ENCODE data around the gene CALHM2. TPM values are rescaled to one million over a fixed set of nuclear protein-coding genes. Genes with fewer than 3 reads are reported as not detected.
"Not testable (repeated sequence)": the region's sequence is repeated elsewhere in the genome, so short reads cannot be mapped to it uniquely, and the experiment has no call there.

Gene CALHM2
- total RNA-seq, 4 donors from 2014 or later = 5.0 to 40.1 (median 9.3) TPM

- intact Hi-C loops (cut with DNase I) = no loop called here
- Histone ChIP-seq H3K27me3 (no peaks in the 10 kb centered on the region), H3K9me3 (no peaks in the 10 kb centered on the region), H3K4me1 (no peaks in the 10 kb centered on the region), H3K4me3 (no peak overlapping the region), H3K27ac (no peak overlapping the region), H3K36me3 (peaks cover 14 to 100% (median 30%) of the 10 kb centered on the region in 3 donors)
- DNase-seq = no peak
- no peak for TF ChIP-seq POLR2A (IDR thresholded peaks at IDR 0.05)
- 85 to 93% methylated on average over 7 to 9 of the region's 9 CpGs for WGBS, 2 donors
Observed at GRCh38 chr10:103427866-103428265, 24.3 kb downstream of the CALHM2 start.

- Histone ChIP-seq H3K27me3 (no peaks in the 10 kb centered on the region), H3K4me3 (no peak overlapping the region), H3K27ac (no peak overlapping the region), H3K36me3 (peaks cover 36 to 100% (median 36%) of the 10 kb centered on the region in 3 donors), H3K9me3 (no peaks in the 10 kb centered on the region), H3K4me1 (no peaks in the 10 kb centered on the region)
- WGBS, 2 donors = 84 to 93% methylated on average over 4 to 5 of the region's 5 CpGs
- DNase-seq = no peak
- no peak for TF ChIP-seq CTCF (IDR thresholded peaks at IDR 0.05)
- no peak for TF ChIP-seq POLR2A (IDR thresholded peaks at IDR 0.05)
- intact Hi-C loops (cut with DNase I) = no loop called here
Observed at GRCh38 chr10:103423748-103424147, 28.4 kb downstream of the CALHM2 start.

- Histone ChIP-seq H3K36me3 (peaks cover 57 to 100% (median 70%) of the 10 kb centered on the region in 3 donors), H3K9me3 (no peaks in the 10 kb centered on the region), H3K27ac (no peak overlapping the region), H3K27me3 (no peaks in the 10 kb centered on the region), H3K4me1 (no peaks in the 10 kb centered on the region), H3K4me3 (no peak overlapping the region)
- 90 to 95% methylated on average over 4 of the region's 4 CpGs for WGBS, 2 donors
- DNase-seq = no peak
- intact Hi-C loops (cut with DNase I) = loop anchor here (5.0 kb wide), 1 partner anchor 63 kb away; no protein-coding TSS in a partner anchor
- TF ChIP-seq CTCF (IDR thresholded peaks at IDR 0.05) = no peak
- no peak for TF ChIP-seq POLR2A (IDR thresholded peaks at IDR 0.05)
Observed at GRCh38 chr10:103419101-103419500, 33.1 kb downstream of the CALHM2 start.

- TF ChIP-seq CTCF (IDR thresholded peaks at IDR 0.05) (no peak), POLR2A (IDR thresholded peaks at IDR 0.05) (no peak)
- DNase-seq = no peak
- WGBS, 2 donors = 83 to 95% methylated on average over 4 to 5 of the region's 5 CpGs
- Histone ChIP-seq H3K4me3 (no peak overlapping the region), H3K27ac (no peak overlapping the region), H3K27me3 (no peaks in the 10 kb centered on the region), H3K36me3 (peaks cover 70 to 100% (median 74%) of the 10 kb centered on the region in 3 donors), H3K9me3 (no peaks in the 10 kb centered on the region), H3K4me1 (no peaks in the 10 kb centered on the region)
- intact Hi-C loops (cut with DNase I) = loop anchor here (5.0 kb wide), 1 partner anchor 65 kb away; no protein-coding TSS in a partner anchor
Observed at GRCh38 chr10:103417601-103418000, 34.6 kb downstream of the CALHM2 start.

- H3K27me3 ChIP-seq, H3K4me1 ChIP-seq, H3K27ac ChIP-seq, H3K9me3 ChIP-seq, DNase-seq, H3K4me3 ChIP-seq: not testable (repeated sequence)
- 78 to 79% methylated on average over 4 to 5 of the region's 5 CpGs for WGBS, 2 donors
- intact Hi-C loops (cut with DNase I) = loop anchor here (5.0 kb wide), 1 partner anchor 65 kb away; no protein-coding TSS in a partner anchor
- peaks cover 70 to 100% (median 77%) of the 10 kb centered on the region in 3 donors for H3K36me3 ChIP-seq
Observed at GRCh38 chr10:103417148-103417469, 35.1 kb downstream of the CALHM2 start.

- TF ChIP-seq POLR2A (IDR thresholded peaks at IDR 0.05) = no peak
- TF ChIP-seq CTCF (IDR thresholded peaks at IDR 0.05) = peak; percentile 49 to 65 (median 60)
- Histone ChIP-seq H3K27me3 (no peaks in the 10 kb centered on the region), H3K36me3 (peaks cover 70 to 100% (median 80%) of the 10 kb centered on the region in 3 donors), H3K4me3 (no peak overlapping the region), H3K27ac (no peak overlapping the region), H3K4me1 (no peaks in the 10 kb centered on the region), H3K9me3 (no peaks in the 10 kb centered on the region)
- peak; percentile 19 for DNase-seq
- WGBS, 2 donors = 34 to 50% methylated on average over 7 to 8 of the region's 8 CpGs
- intact Hi-C loops (cut with DNase I) = loop anchor here (5.0 kb wide), 1 partner anchor 66 kb away; no protein-coding TSS in a partner anchor
Observed at GRCh38 chr10:103416436-103417147, 35.6 kb downstream of the CALHM2 start.

All from esophagus squamous epithelium (tissue), 5 donors.